ENCODE results near the gene AGAP5. TPM values are rescaled to one million over a fixed set of nuclear protein-coding genes. Genes with fewer than 3 reads are reported as not detected.
"Not testable (repeated sequence)": the region's sequence is repeated elsewhere in the genome, so short reads cannot be mapped to it uniquely, and the experiment has no call there.

AGAP5 gene
- total RNA-seq (2021; ENCODE audit: unreplicated experiment) (6.6 TPM), Bru-seq, nascent RNA (percentile 66 among the genes with signal in this experiment), BruChase-seq, experiment 1, labeled RNA remaining after a 2-hour chase (percentile 93 among the genes with signal in this experiment), BruChase-seq, experiment 2, labeled RNA remaining after a 6-hour chase (percentile 87 among the genes with signal in this experiment)
- polyA plus RNA-seq (2012; ENCODE audit: insufficient read length), result 5.0 TPM
- long read RNA-seq, result 0 reads

DNA sequence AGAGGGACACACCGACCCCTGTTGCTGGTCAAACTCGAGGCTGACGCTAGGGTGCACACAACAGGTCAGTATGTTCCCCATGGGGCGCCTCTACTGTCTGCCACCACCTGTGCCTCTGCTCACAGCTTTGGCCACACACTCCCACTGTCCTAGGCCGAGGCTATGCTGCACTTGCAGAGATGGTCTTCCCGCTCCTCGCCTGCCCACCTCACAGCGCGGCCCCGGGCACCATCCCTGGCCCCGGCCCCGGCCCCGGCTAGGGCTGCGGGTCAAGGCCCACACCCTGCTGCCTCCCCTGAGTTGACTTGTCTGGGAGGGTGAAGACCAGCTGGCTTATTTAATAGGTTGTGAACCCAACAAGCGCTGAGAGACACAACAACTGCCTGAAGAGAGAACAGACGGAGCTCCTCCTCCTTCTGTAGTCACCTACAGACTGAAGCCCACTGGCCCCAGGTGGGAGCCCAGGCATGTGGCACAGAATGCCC is at the start of gene AGAP5:
Gene AGAP5, minus strand, starts transcription at position 435 of the 485 bp plus-strand sequence. Its CDS starts 354 bp downstream, at position 81.
- CTCF ChIA-PET; H3K27me3 ChIP-seq (ENCODE audit: control insufficient read depth, insufficient read depth, low read length); ATAC-seq; H3K4me1 ChIP-seq (ENCODE audit: control insufficient read depth, insufficient read depth, low read length); BruUV-seq (replicated peaks); H3K36me3 ChIP-seq (ENCODE audit: control insufficient read depth, insufficient read depth, low read length); H3K27ac ChIP-seq (ENCODE audit: low read length); H3K9me3 ChIP-seq (ENCODE audit: control insufficient read depth, insufficient read depth, low read depth, low read length); POLR2A ChIA-PET; DNase-seq (ENCODE audit: low read depth, low spot score); H3K4me3 ChIP-seq (ENCODE audit: low read depth in 2 of 2, low read length in 2 of 2); in situ Hi-C loops (cut with HindIII; ENCODE audit: low pct_unique_long_range_greater_than_20kb, low sequenced_read_pairs); intact Hi-C loops (cut with micrococcal nuclease; ENCODE audit: unreplicated experiment): not testable (repeated sequence)

DNA sequence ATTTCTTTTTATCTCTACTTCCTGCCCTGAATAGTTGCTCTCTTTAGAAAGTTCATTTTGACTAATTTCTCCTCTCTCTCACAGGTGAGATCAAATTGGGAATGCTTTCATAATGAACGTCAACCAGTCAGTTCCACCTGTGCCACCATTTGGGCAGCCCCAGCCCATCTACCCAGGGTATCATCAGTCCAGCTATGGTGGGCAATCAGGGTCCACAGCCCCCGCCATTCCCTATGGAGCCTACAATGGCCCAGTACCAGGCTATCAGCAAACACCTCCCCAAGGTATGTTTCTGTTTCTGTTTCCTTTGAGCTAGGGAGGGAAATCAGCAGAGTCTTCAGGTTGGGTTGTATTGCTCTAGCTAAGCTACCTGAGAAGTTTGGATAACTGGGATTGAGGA is 48.8 kb upstream of the AGAP5 start:
- TSS peak; percentile 33 for BruUV-seq (replicated peaks)
- Histone ChIP-seq H3K27ac (ENCODE audit: low read length) (no peak overlapping the region), H3K27me3 (ENCODE audit: control insufficient read depth, insufficient read depth, low read length) (no peaks in the 10 kb centered on the region), H3K9me3 (ENCODE audit: control insufficient read depth, insufficient read depth, low read depth, low read length) (no peaks in the 10 kb centered on the region), H3K36me3 (ENCODE audit: control insufficient read depth, insufficient read depth, low read length) (peaks cover 25% of the 10 kb centered on the region), H3K4me1 (ENCODE audit: control insufficient read depth, insufficient read depth, low read length) (peaks cover 23% of the 10 kb centered on the region), H3K4me3 (ENCODE audit: low read depth in 2 of 2, low read length in 2 of 2) (no peak overlapping the region)
- CTCF ChIA-PET, result no interaction called here
- intact Hi-C loops (cut with micrococcal nuclease; ENCODE audit: unreplicated experiment) (no loop called here), in situ Hi-C loops (cut with HindIII; ENCODE audit: low pct_unique_long_range_greater_than_20kb, low sequenced_read_pairs) (no loop called here)
- ATAC-seq (no peak), DNase-seq (ENCODE audit: low read depth, low spot score) (no peak)
- no peak for TF ChIP-seq TCF7L2 (IDR thresholded peaks at IDR 0.05; ENCODE audit: low read depth, low read length)
- TF ChIP-seq REST (IDR thresholded peaks at IDR 0.05; ENCODE audit: insufficient read depth in 1 of 2, low read depth in 2 of 2, low read length in 1 of 2), result no peak
- TF ChIP-seq SIN3A (IDR thresholded peaks at IDR 0.05; ENCODE audit: borderline replicate concordance, insufficient read depth, low read depth, low read length), result no peak
- TF ChIP-seq POLR2AphosphoS5 (IDR thresholded peaks at IDR 0.05; ENCODE audit: low read depth, low read length), result no peak
- TF ChIP-seq CTCF (IDR thresholded peaks at IDR 0.05), result no peak
- POLR2A ChIA-PET, result no interaction called here

DNA sequence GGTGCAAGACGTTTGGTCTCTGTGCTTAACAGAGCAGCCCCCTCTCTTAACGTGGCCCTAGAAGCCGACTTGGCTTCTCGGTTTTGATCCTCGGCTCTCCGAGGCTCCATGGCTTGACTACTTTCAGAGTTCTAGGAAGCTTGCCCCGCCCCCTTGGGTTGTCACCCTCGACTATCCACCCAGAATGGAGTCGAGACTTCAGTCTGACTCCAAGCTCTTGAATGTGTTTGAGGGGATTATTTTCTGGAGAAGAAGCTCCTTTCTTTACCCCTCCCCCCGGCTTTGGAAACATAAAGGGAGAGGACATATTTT is 46.7 kb upstream of the AGAP5 start:
- H3K4me1 ChIP-seq (ENCODE audit: control insufficient read depth, insufficient read depth, low read length), result peaks cover 23% of the 10 kb centered on the region
- CTCF ChIA-PET, result interaction anchor here (0.7 kb wide), 1 partner anchor 25 kb away, joined by 3 read pairs; no protein-coding TSS in a partner anchor
- DNase-seq (ENCODE audit: low read depth, low spot score) (no peak), ATAC-seq (peak; percentile 69)
- H3K27me3 ChIP-seq (ENCODE audit: control insufficient read depth, insufficient read depth, low read length), result no peaks in the 10 kb centered on the region
- H3K27ac ChIP-seq (ENCODE audit: low read length), result peak overlapping the region; percentile 100
- in situ Hi-C loops (cut with HindIII; ENCODE audit: low pct_unique_long_range_greater_than_20kb, low sequenced_read_pairs), result no loop called here
- POLR2A ChIA-PET, result interaction anchor here (0.7 to 0.8 kb wide), 2 partner anchors 10 to 42 kb away, joined by 3 read pairs; no protein-coding TSS in a partner anchor
- peak; percentile 33 for TF ChIP-seq SIN3A (IDR thresholded peaks at IDR 0.05; ENCODE audit: borderline replicate concordance, insufficient read depth, low read depth, low read length)
- TF ChIP-seq POLR2AphosphoS5 (IDR thresholded peaks at IDR 0.05; ENCODE audit: low read depth, low read length), result no peak
- intact Hi-C loops (cut with micrococcal nuclease; ENCODE audit: unreplicated experiment), result no loop called here
- H3K4me3 ChIP-seq (ENCODE audit: low read depth in 2 of 2, low read length in 2 of 2), result peak overlapping the region; percentile 91 to 97
- no peaks in the 10 kb centered on the region for H3K9me3 ChIP-seq (ENCODE audit: control insufficient read depth, insufficient read depth, low read depth, low read length)
- BruUV-seq (replicated peaks), result TSS peak; percentile 89
- peaks cover 8% of the 10 kb centered on the region for H3K36me3 ChIP-seq (ENCODE audit: control insufficient read depth, insufficient read depth, low read length)

All from Panc1 (cell line).